GM13976 (cell line): ENCODE measurements around the gene DELE1.

ENCODE experiments used
- DNase-seq: peaks from one replicate; pipeline ENCODE4 v3.0.0; 2012; ENCODE audit warnings: low spot score
- in situ Hi-C: fragments of 300-500 bp; cut with MboI; formaldehyde crosslinking; loops from one replicate; pipeline ENCODE4 v1.12.0; 2022; ENCODE audit warnings: low sequenced_read_pairs, mixed read lengths, inconsistent platforms; ENCODE audit not compliant: unreplicated experiment
- TF ChIP-seq, protein P1 (sequence below): IDR thresholded peaks from 2 replicates; pipeline ENCODE4 v1.5.1; 2012; ENCODE audit warnings: borderline replicate concordance, mild to moderate bottlenecking; ENCODE audit not compliant: insufficient read depth; ENCODE audit errors: extremely low read depth, missing control alignments, control extremely low read depth

Gene DELE1

DNA sequence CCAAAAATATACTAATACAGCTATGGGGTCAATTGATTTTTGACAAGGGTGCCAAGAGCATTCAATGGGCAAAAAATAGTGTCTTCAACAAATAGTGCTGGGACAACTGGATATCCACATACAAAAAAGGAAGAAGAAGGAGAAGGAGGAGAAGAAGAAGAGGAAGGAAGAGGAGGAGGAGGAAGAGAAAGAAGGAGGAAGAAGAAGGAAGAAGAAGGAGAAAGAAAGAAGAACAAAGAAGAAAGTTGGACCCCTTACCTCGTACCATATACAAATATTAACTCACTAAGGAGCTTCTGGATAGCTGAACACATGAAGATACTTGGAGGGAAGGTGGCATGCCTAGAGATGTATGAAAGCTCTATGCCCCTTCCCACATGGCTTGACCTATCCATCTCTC, 17.2 kb upstream of the DELE1 start:
- no peak for DNase-seq
- TF ChIP-seq, protein P1, sequence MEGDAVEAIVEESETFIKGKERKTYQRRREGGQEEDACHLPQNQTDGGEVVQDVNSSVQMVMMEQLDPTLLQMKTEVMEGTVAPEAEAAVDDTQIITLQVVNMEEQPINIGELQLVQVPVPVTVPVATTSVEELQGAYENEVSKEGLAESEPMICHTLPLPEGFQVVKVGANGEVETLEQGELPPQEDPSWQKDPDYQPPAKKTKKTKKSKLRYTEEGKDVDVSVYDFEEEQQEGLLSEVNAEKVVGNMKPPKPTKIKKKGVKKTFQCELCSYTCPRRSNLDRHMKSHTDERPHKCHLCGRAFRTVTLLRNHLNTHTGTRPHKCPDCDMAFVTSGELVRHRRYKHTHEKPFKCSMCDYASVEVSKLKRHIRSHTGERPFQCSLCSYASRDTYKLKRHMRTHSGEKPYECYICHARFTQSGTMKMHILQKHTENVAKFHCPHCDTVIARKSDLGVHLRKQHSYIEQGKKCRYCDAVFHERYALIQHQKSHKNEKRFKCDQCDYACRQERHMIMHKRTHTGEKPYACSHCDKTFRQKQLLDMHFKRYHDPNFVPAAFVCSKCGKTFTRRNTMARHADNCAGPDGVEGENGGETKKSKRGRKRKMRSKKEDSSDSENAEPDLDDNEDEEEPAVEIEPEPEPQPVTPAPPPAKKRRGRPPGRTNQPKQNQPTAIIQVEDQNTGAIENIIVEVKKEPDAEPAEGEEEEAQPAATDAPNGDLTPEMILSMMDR, result no peak
- in situ Hi-C loops, result no loop called here

DNA sequence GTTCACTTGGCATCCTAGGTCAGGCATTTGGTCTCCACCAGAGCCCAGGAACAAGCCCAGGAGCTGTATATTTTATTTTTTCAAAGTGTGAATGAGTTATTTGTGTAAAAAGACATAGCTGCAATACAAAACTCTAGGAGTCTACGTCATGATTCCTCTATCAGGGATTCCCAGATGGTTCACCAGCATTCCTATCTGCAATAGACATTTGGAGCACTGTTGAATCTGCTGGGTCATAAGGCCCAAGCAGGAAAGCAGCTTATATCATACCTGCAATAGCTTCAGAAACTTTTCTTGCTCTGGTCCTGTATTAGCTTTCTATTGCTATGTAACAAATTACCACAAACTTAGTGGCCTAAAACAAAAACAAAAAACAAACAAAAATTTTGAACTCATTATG, 16.7 kb upstream of the DELE1 start:
- in situ Hi-C loops, result no loop called here
- TF ChIP-seq, protein P1, result no peak
- no peak for DNase-seq

DNA sequence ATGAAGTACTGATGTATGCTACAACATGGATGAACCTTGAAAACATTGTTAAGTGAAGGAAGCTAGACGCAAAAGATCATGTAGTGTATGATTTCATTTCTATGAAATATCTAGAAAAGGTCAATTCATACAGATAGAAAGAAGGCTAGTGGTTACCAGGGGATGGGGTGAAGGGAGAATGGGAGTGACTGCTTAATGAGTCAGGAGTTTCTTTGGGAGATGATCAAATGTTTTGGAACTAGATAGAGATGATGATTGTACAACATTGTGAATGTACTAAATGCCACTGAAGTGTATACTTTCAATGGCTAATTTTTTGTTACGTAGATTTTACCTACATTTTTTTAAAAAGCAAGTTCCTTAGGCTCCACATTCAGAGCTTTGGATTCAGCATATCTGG, 14.9 kb upstream of the DELE1 start:
- in situ Hi-C loops, result no loop called here
- TF ChIP-seq, protein P1, result no peak
- no peak for DNase-seq

DNA sequence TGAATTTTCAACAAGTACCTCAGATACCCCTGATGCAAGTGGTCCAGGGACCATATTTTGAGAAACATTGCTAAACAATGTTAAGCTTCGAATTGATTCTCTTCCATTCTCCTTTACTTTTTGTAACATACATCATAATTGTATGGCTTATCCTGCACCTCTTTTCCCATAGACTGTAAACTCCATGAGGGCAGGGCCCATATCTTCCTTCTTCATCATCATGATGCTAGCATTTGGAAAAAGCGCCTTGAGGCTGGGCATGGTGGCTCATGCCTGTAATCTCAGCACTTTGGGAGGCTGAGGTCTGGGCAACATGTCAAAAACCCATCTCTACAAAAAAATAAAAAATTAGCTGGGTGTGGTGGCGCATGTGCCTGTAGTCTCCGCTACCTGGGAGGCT, 14.5 kb upstream of the DELE1 start:
- DNase-seq, result no peak
- TF ChIP-seq, protein P1, result no peak
- in situ Hi-C loops, result no loop called here

DNA sequence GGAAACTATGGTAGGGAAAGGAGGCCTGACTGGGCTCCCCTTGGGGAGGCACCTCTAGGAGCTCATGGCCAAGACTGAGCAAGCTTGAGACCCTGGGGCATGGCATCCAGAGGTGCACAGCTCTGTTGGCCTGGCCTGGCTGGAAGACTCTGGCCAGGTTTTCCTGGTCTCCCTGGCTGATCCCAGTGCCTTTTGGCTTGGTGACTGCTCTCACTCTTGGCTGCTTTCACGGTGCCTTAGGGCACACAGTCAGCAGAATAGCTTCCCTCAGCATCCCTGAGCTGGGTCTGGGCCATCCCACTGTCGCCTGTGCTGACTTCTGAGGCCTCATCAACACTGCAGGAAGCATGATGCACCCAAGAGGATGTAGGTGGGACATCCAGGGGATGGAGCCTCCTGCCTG, 13.4 kb upstream of the DELE1 start:
- in situ Hi-C loops, result no loop called here
- DNase-seq, result no peak
- TF ChIP-seq, protein P1, result no peak

DNA sequence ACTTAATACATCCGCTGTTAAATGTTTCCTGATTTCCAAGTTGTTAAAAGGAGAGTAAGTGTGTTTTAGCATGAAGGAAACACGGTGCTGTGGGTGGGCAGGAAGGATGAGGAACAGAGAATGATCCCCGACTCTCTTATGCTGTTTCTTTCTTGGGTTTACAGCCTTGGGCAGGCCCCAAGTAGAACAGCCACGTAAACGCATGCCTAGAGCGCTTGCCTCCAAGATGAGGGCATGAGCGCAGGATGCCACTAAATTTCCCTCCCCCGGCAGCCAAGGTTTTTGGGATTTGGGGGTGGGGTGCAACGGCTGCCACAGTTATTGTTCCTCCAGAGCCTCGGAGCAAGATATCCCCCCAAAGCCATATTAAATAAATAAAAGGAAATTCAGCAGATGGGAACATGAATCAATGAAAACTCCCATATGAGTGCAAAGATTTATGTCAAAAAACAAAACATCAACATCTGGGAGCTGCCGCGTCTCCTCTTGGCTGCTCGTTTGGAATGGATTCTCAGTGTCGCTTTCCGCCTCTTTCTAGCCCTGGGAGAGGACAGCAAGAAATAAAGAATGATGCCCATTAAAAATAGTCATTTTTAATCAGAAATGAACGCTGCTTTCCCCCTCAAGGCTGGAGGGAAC, 10.0 kb upstream of the DELE1 start:
- in situ Hi-C loops, result no loop called here
- TF ChIP-seq, protein P1, result no peak
- no peak for DNase-seq

DNA sequence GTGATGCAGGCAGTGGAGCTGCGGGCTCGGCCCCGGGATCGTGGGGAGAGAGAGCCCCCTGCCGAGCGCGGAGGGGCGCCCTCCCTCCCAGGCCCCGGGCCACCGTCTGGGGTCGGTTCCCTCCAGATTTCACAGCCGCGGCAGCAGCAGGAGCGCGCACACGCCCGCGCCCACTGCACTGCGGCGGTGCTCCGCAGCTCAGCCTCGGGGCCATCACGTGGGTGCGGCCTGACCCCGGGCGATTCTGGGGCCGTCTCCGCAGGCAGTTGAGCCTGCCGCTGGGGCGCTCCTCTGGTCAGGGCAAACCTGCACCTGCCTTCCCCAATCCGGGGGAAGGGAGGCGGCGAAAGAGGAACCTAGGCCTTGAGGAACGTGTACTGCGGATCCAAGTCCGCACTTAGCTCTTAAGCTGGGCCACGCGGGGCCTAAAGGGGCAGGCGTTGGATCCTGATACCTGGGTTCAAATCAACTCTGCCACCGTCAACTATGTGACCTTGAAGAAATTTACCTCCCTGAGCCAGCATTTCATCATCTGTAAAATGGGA, 9.4 kb upstream of the DELE1 start:
- in situ Hi-C loops, result no loop called here
- TF ChIP-seq, protein P1, result peak; percentile 6
- peak; percentile 67 for DNase-seq
